GM12892 (cell line): ENCODE measurements around the gene PRPF18.

ENCODE experiments used
- POLR2A ChIP-seq: IDR thresholded peaks from 2 replicates; pipeline ENCODE4 v1.6.1; 2011; ENCODE audit warnings: low read depth, low read length, control low read depth
- POLR2AphosphoS5 ChIP-seq: IDR thresholded peaks from 2 replicates; pipeline ENCODE4 v1.6.1; 2011; ENCODE audit warnings: low read depth, low read length, control low read depth

DNA sequence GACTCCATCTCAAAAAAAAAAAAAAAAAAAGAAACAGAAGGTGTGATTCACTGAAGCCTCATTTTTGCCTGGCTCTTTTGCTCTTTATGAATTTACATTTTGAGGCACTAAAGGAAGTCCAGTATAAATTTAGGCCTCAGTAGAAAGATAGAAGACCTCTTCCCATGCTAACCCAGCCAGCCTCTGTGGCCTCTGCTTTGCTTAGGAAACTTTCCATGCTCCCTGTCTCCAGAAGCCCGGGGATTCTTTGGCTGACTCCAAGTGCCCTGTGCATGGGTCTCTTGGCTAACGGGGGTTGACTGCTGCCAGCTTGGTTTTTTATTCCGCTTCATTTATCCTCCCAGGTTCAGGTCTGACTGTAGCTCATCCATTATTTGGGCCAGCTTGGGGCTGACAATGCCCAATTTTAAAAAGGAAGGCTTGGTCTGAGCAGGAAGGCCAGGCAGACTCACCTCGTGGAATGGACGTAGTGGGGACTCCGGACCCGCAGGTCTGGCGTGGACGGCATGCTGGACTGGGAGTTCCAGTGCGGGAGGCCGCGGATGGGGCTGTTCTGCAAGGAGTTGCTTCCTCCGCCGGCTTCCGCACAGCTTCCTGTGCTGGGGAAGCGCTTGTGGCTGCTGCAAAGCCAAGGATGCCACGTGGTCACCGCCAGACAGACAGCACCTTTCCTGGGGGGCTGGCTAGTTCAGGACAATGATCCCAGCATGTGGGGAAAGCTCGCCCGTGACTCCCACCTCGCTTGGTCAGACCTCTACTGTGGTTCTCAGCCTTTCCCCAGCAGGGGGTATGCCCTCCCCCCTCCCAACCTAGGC lies 72.3 kb downstream of the PRPF18 start:
- no peak for TF ChIP-seq POLR2AphosphoS5
- no peak for TF ChIP-seq POLR2A
